SK-N-SH treated with all-trans-retinoic acid at 6 μM for 48 hours (cell line): ENCODE results near the gene AUTS2.

Source experiments
- ATAC-seq: fragments of 200-7000 bp; cut with Tn5 transposase; 3 replicates; pipeline ENCODE4 v1.9.1; 2020; ENCODE audit warnings: mild to moderate bottlenecking, moderate library complexity
- ARNTL ChIP-seq: fragments of 450-650 bp; formaldehyde crosslinking; IDR thresholded peaks from 2 replicates; pipeline ENCODE4 v1.5.0; 2020; ENCODE audit warnings: low read depth, mild to moderate bottlenecking, moderate library complexity, borderline replicate concordance
- BACH2 ChIP-seq: fragments of 250-450 bp; sonication (Bioruptor Pico); IDR thresholded peaks from 2 replicates; pipeline ENCODE4 v1.9.0; 2021; ENCODE audit warnings: mild to moderate bottlenecking, borderline replicate concordance
- CREB5 ChIP-seq: fragments of 250-450 bp; sonication (Bioruptor Pico); IDR thresholded peaks from 2 replicates; pipeline ENCODE4 v1.5.1; 2020; ENCODE audit warnings: low read depth, mild to moderate bottlenecking, moderate library complexity
- CSRNP3 ChIP-seq: fragments of 250-450 bp; sonication (Bioruptor Pico); IDR thresholded peaks from 2 replicates; pipeline ENCODE4 v1.5.1; 2021; ENCODE audit warnings: mild to moderate bottlenecking, moderate library complexity
- ESRRG ChIP-seq: fragments of 250-450 bp; sonication (Bioruptor Pico); IDR thresholded peaks from 2 replicates; pipeline ENCODE4 v1.6.1; 2021; ENCODE audit warnings: mild to moderate bottlenecking
- GLIS3 ChIP-seq: fragments of 250-450 bp; sonication (Bioruptor Pico); IDR thresholded peaks from 2 replicates; pipeline ENCODE4 v1.5.0; 2020; ENCODE audit warnings: mild to moderate bottlenecking, moderate library complexity
- ISL1 ChIP-seq: fragments of 250-450 bp; sonication (Bioruptor Pico); IDR thresholded peaks from 2 replicates; pipeline ENCODE4 v2.1.2; 2022; ENCODE audit warnings: mild to moderate bottlenecking, moderate library complexity
- OSR1 ChIP-seq: fragments of 250-450 bp; sonication (Bioruptor Pico); IDR thresholded peaks from 2 replicates; pipeline ENCODE4 v1.8.0; 2022; ENCODE audit warnings: moderate library complexity, mild to moderate bottlenecking, inconsistent platforms
- PATZ1 ChIP-seq: fragments of 250-450 bp; sonication (Bioruptor Pico); IDR thresholded peaks from 2 replicates; pipeline ENCODE4 v1.8.0; 2020; ENCODE audit warnings: mild to moderate bottlenecking, moderate library complexity, borderline replicate concordance
- POU6F1 ChIP-seq: fragments of 250-450 bp; sonication (Bioruptor Pico); IDR thresholded peaks from 2 replicates; pipeline ENCODE4 v1.8.0; 2021; ENCODE audit warnings: low read depth, mild to moderate bottlenecking, moderate library complexity, borderline replicate concordance
- RARB ChIP-seq: fragments of 250-450 bp; sonication (Bioruptor Pico); IDR thresholded peaks from 2 replicates; pipeline ENCODE4 v1.8.0; 2021; ENCODE audit warnings: mild to moderate bottlenecking, moderate library complexity
- SNAI2 ChIP-seq: fragments of 250-450 bp; sonication (Bioruptor Pico); IDR thresholded peaks from 2 replicates; pipeline ENCODE4 v1.5.0; 2020; ENCODE audit warnings: mild to moderate bottlenecking, moderate library complexity
- TCF4 ChIP-seq: fragments of 250-450 bp; sonication (Bioruptor Pico); IDR thresholded peaks from 2 replicates; pipeline ENCODE4 v1.8.0; 2021; ENCODE audit warnings: mild to moderate bottlenecking, moderate library complexity, borderline replicate concordance
- TOX ChIP-seq: fragments of 250-450 bp; sonication (Bioruptor Pico); IDR thresholded peaks from 2 replicates; pipeline ENCODE4 v1.8.0; 2021; ENCODE audit warnings: mild to moderate bottlenecking, moderate library complexity, borderline replicate concordance
- TSHZ2 ChIP-seq: fragments of 250-450 bp; sonication (Bioruptor Pico); IDR thresholded peaks from 2 replicates; pipeline ENCODE4 v1.5.0; 2020; ENCODE audit warnings: mild to moderate bottlenecking, moderate library complexity
- ZC3H10 ChIP-seq: fragments of 250-450 bp; sonication (Bioruptor Pico); IDR thresholded peaks from 2 replicates; pipeline ENCODE4 v1.5.1; 2021; ENCODE audit warnings: mild to moderate bottlenecking, moderate library complexity
- ZFP3 ChIP-seq: fragments of 250-450 bp; sonication (Bioruptor Pico); IDR thresholded peaks from 2 replicates; pipeline ENCODE4 v1.5.0; 2020; ENCODE audit warnings: mild to moderate bottlenecking, moderate library complexity
- ZNF565 ChIP-seq: fragments of 450-650 bp; formaldehyde crosslinking; conservative IDR thresholded peaks from 2 replicates; pipeline ENCODE4 v1.5.0; 2020; ENCODE audit warnings: low read depth, mild to moderate bottlenecking, moderate library complexity
- ZNF70 ChIP-seq: fragments of 450-650 bp; formaldehyde crosslinking; IDR thresholded peaks from 2 replicates; pipeline ENCODE4 v1.5.0; 2020; ENCODE audit warnings: mild to moderate bottlenecking, moderate library complexity
- ZNF8 ChIP-seq: fragments of 450-650 bp; formaldehyde crosslinking; IDR thresholded peaks from 2 replicates; pipeline ENCODE4 v1.5.0; 2020; ENCODE audit warnings: mild to moderate bottlenecking, moderate library complexity

Gene AUTS2

GRCh38 chr7:70700941-70701425, 1102.7 kb downstream of the AUTS2 start:
- no peak for ATAC-seq
- TF ChIP-seq BACH2 (CRISPR knock-in tag) (no peak), CSRNP3 (CRISPR knock-in tag) (no peak), PATZ1 (CRISPR knock-in tag) (no peak)

- TF ChIP-seq RARB (no peak), ZC3H10 (no peak), POU6F1 (no peak), ZNF8 (CRISPR knock-in tag) (no peak), BACH2 (CRISPR knock-in tag) (no peak)
- no peak for ATAC-seq
Measured at GRCh38 chr7:70701477-70701876, 1103.2 kb downstream of the AUTS2 start.

GRCh38 chr7:70701991-70702390, 1103.7 kb downstream of the AUTS2 start:
- no peak for ATAC-seq
- no peak for TF ChIP-seq CREB5 (CRISPR knock-in tag)

- TF ChIP-seq SNAI2 (CRISPR knock-in tag) (no peak), GLIS3 (CRISPR knock-in tag) (no peak), OSR1 (CRISPR knock-in tag) (no peak), ZFP3 (no peak), ARNTL (CRISPR knock-in tag) (no peak), ZNF70 (no peak), TCF4 (CRISPR knock-in tag) (no peak), CREB5 (CRISPR knock-in tag) (no peak)
- no peak for ATAC-seq
Measured at GRCh38 chr7:70703785-70704184, 1105.5 kb downstream of the AUTS2 start.

GRCh38 chr7:70704831-70705346, 1106.6 kb downstream of the AUTS2 start:
- ATAC-seq = peak; percentile 80
- TF ChIP-seq CSRNP3 (CRISPR knock-in tag) (peak; percentile 70), ISL1 (peak; percentile 96), TOX (CRISPR knock-in tag) (no peak), TSHZ2 (CRISPR knock-in tag) (peak; percentile 75), ZNF565 (CRISPR knock-in tag) (no peak), TCF4 (CRISPR knock-in tag) (peak; percentile 74), ESRRG (CRISPR knock-in tag) (no peak), POU6F1 (peak; percentile 45; the same call in 1 of the 2 replicates)
